Thyroid gland (tissue), 4 donors: ENCODE data around the gene RNF31.

Experiments
- POLR2A ChIP-seq, 2 donors: fragments of 450-650 bp; IDR thresholded peaks; one replicate each; pipeline ENCODE4 v1.6.1; 2017; ENCODE audit warnings: antibody characterized with exemption in 2 of 2, mild to moderate bottlenecking in 2 of 2, moderate library complexity in 1 of 2
- TF ChIP-seq, protein P1 (sequence below), 6 experiments: fragments of 200-600 bp in 3 of 6; fragments of 450-650 bp in 3 of 6; sonication (generic) in 3 of 6; IDR thresholded peaks; one replicate each; pipeline ENCODE4 v1.5.1; 2016 to 2019; ENCODE audit warnings: antibody characterized with exemption in 6 of 6, mild to moderate bottlenecking in 2 of 6, inconsistent platforms in 1 of 6, moderate library complexity in 1 of 6

DNA sequence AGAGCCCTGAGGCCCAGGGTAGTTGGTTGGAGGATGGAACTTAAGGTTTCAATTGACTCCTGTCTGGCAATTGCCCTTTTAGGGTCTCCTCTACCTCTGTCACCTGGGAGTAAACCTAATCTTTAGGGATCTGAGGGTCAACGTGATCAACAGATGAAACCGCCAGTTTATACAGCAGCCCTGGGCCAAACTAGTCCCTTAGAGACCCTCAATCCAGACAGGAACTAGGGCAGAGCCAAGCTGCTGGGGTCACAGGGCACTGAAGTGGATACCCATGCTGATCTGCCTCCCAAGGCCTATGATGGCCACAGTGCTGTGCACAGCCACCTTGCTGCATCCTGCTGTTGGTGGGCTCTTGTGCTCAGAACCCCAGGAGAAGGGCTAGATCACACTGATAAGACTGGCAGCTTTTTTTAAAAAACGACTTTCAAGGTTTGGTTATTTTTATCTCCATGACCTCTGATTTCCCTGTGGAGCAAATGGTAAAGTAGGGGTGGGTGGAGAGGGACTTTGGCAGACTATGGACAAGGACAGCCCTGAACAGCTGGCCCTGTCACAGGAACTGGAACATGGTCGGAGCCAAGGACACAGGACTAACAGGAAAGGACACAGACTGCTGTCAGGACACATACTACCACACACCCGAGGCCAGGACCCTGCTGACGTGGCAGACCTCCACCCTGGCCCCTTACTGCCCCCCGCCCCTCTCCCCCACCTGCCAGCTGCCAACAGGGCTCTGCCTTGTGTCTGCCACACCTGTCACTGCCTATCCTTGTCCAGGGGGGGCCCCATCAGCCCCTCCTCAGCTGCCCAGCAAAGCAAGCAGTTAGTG, 16.4 kb upstream of the RNF31 start:
- TF ChIP-seq, protein P1, sequence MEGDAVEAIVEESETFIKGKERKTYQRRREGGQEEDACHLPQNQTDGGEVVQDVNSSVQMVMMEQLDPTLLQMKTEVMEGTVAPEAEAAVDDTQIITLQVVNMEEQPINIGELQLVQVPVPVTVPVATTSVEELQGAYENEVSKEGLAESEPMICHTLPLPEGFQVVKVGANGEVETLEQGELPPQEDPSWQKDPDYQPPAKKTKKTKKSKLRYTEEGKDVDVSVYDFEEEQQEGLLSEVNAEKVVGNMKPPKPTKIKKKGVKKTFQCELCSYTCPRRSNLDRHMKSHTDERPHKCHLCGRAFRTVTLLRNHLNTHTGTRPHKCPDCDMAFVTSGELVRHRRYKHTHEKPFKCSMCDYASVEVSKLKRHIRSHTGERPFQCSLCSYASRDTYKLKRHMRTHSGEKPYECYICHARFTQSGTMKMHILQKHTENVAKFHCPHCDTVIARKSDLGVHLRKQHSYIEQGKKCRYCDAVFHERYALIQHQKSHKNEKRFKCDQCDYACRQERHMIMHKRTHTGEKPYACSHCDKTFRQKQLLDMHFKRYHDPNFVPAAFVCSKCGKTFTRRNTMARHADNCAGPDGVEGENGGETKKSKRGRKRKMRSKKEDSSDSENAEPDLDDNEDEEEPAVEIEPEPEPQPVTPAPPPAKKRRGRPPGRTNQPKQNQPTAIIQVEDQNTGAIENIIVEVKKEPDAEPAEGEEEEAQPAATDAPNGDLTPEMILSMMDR (IDR thresholded peaks at IDR 0.05), result no peak
- no peak for TF ChIP-seq POLR2A (IDR thresholded peaks at IDR 0.05)
